HEK293T (cell line): ENCODE results near the gene PIGQ.

Experiments
- CTCF ChIA-PET: fragments of 350-600 bp; formaldehyde crosslinking; extraction: SDS; loops from one replicate; lab custom pipeline; 2021; ENCODE audit warnings: antibody characterized with exemption, inconsistent platforms; lab: Yijun Ruan, JAX
- POLR2A ChIA-PET: fragments of 350-600 bp; formaldehyde crosslinking; extraction: SDS; loops from one replicate; lab custom pipeline; 2020; ENCODE audit warnings: antibody characterized with exemption, inconsistent platforms; lab: Yijun Ruan, JAX
- DNase-seq: peaks from one replicate; pipeline ENCODE4 v3.0.0; 2012; ENCODE audit warnings: mixed read lengths; ENCODE audit errors: extremely low spot score
- ARNT ChIP-seq: fragments of 450-650 bp; IDR thresholded peaks from 2 replicates; pipeline ENCODE4 v1.6.1; 2017; ENCODE audit warnings: mild to moderate bottlenecking
- BHLHE40 ChIP-seq: fragments of 450-650 bp; IDR thresholded peaks from 2 replicates; pipeline ENCODE4 v1.6.1; 2016; ENCODE audit warnings: mild to moderate bottlenecking, moderate library complexity, borderline replicate concordance
- CTBP1 ChIP-seq: fragments of 450-650 bp; IDR thresholded peaks from 2 replicates; pipeline ENCODE4 v1.6.1; 2016; ENCODE audit warnings: borderline replicate concordance
- ELF4 ChIP-seq: fragments of 450-650 bp; IDR thresholded peaks from 2 replicates; pipeline ENCODE4 v1.6.1; 2017; ENCODE audit warnings: antibody characterized with exemption
- FOXA1 ChIP-seq: fragments of 450-650 bp; IDR thresholded peaks from 2 replicates; pipeline ENCODE4 v1.6.1; 2016; ENCODE audit warnings: mild to moderate bottlenecking
- FOXK2 ChIP-seq: fragments of 450-650 bp; IDR thresholded peaks from 2 replicates; pipeline ENCODE4 v1.6.1; 2016; ENCODE audit warnings: mild to moderate bottlenecking
- FOXM1 ChIP-seq: fragments of 450-650 bp; IDR thresholded peaks from 2 replicates; pipeline ENCODE4 v1.6.1; 2017; ENCODE audit warnings: mild to moderate bottlenecking, borderline replicate concordance
- HDGF ChIP-seq: fragments of 450-650 bp; IDR thresholded peaks from 2 replicates; pipeline ENCODE4 v1.6.1; 2017; ENCODE audit warnings: antibody characterized with exemption, borderline replicate concordance
- L3MBTL2 ChIP-seq: fragments of 450-650 bp; conservative IDR thresholded peaks from 2 replicates; pipeline ENCODE4 v1.6.1; 2016; ENCODE audit warnings: mild to moderate bottlenecking
- LEF1 ChIP-seq: fragments of 450-650 bp; IDR thresholded peaks from 2 replicates; pipeline ENCODE4 v1.6.1; 2017; ENCODE audit warnings: mild to moderate bottlenecking, borderline replicate concordance
- NFRKB ChIP-seq: fragments of 450-650 bp; IDR thresholded peaks from 2 replicates; pipeline ENCODE4 v1.6.1; 2016; ENCODE audit warnings: mild to moderate bottlenecking, moderate library complexity
- PKNOX1 ChIP-seq: fragments of 450-650 bp; IDR thresholded peaks from 2 replicates; pipeline ENCODE4 v1.6.1; 2016
- SP1 ChIP-seq: fragments of 450-650 bp; IDR thresholded peaks from 2 replicates; pipeline ENCODE4 v1.6.1; 2017
- SUZ12 ChIP-seq: fragments of 450-650 bp; IDR thresholded peaks from 2 replicates; pipeline ENCODE4 v1.6.1; 2016; ENCODE audit warnings: mild to moderate bottlenecking
- TARDBP ChIP-seq: fragments of 450-650 bp; IDR thresholded peaks from 2 replicates; pipeline ENCODE4 v1.6.1; 2016
- ZNF384 ChIP-seq: fragments of 450-650 bp; IDR thresholded peaks from 2 replicates; pipeline ENCODE4 v1.6.1; 2016

PIGQ gene

GRCh38 chr16:600781-601180 lies 31.0 kb downstream of the PIGQ start:
- TF ChIP-seq BHLHE40 (no peak), PKNOX1 (no peak), HDGF (no peak), FOXM1 (no peak), SP1 (no peak), L3MBTL2 (no peak), SUZ12 (no peak)
- POLR2A ChIA-PET, result interaction anchor here (0.8 to 1.6 kb wide), 4 partner anchors 10 to 47 kb away, joined by 3 to 6 read pairs (median 4); partner anchors contain the start of gene METTL26
- CTCF ChIA-PET, result interaction anchor here (0.8 to 1.8 kb wide), 3 partner anchors 9 to 211 kb away, joined by 3 to 5 read pairs (median 3); no protein-coding TSS in a partner anchor
- no peak for DNase-seq

DNA sequence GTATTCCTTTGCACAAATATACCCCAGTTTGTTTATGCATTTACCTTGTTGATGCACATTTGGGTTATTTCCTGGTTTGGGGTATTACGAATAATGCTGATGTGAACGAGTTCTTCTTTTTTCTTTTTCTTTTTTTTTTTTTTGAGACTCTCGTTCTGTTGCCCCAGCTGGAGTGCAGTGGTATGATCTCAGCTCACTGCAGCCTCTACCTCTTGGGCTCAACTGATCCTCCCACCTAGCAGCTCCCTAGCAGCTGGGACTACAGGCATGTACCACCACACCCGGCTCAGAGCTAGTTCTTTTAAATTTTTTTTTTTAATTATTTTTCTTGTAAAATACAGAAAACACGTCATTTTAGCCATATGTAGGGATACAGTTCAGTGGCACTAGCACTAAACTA lies 34.2 kb downstream of the PIGQ start:
- DNase-seq, result no peak
- POLR2A ChIA-PET, result no interaction called here
- CTCF ChIA-PET, result no interaction called here
- no peak for TF ChIP-seq ZNF384
- TF ChIP-seq SUZ12, result no peak
- TF ChIP-seq FOXM1, result no peak

DNA sequence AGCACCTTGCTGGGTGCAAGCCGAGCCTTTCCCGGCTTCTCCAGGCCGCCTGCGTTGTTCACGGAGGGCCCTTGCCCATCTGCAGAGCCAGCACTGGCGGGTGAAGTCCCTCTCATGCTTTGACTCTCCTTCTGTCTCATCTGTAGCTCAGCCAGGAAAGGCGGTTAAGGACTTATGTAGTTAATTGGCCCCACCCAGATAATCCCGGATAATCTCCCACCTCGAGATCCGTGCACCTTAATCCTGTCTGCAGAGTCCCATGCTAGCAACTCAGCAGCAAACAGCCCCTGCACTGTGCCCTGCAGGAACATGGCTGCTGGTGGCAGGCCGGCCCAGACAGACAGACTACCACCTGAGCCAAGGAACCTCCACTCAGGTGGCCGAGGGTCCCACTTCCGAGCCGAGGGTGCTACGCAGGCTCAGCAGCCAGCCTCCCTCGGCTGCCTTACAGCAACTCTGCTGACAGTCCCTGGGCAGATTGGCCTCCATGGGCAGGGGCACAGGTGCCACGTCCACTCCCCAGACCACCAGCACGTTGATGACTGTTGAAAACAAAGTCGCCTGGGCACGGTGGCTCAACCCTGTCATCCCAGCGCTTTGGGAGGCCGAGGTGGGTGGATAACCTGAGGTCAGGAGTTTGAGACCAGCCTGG lies 37.0 kb downstream of the PIGQ start:
- CTCF ChIA-PET, result no interaction called here
- TF ChIP-seq TARDBP (no peak), L3MBTL2 (no peak), SP1 (no peak), FOXK2 (no peak), ARNT (no peak), FOXM1 (no peak), PKNOX1 (no peak), LEF1 (no peak), ELF4 (no peak), HDGF (no peak), ZNF384 (no peak)

DNA sequence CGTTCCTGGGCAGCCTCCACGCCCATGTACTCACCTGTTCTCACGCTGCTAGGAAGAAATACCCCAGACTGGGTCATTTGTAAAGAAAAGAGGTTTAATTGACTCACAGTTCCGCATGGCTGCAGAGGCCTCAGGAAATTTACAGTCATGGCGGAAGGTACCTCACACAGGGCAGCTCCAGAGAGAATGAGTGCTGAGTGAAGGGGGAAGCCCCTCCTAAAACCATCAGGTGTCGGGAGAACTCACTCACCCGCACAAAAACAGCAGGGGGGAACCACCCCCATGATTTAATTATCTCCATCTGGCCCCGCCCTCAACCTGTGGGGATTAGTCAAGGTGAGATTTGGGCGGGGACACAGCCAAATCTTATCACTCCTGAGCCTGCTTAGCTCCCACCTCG lies 38.3 kb downstream of the PIGQ start:
- POLR2A ChIA-PET, result no interaction called here
- no peak for TF ChIP-seq FOXM1
- TF ChIP-seq SP1, result no peak
- no peak for TF ChIP-seq SUZ12
- no peak for TF ChIP-seq HDGF
- no peak for TF ChIP-seq BHLHE40
- no peak for TF ChIP-seq NFRKB
- no peak for TF ChIP-seq CTBP1
- no peak for TF ChIP-seq LEF1
- TF ChIP-seq TARDBP, result no peak
- no peak for TF ChIP-seq ARNT
- no peak for TF ChIP-seq FOXA1
- TF ChIP-seq FOXK2, result no peak
- TF ChIP-seq ZNF384, result no peak
- no peak for TF ChIP-seq PKNOX1
- no peak for TF ChIP-seq ELF4
- TF ChIP-seq L3MBTL2, result no peak
- CTCF ChIA-PET, result no interaction called here
- no peak for DNase-seq

More for the DNA sequence above, 37.0 kb downstream of the PIGQ start:
- DNase-seq, result no peak
- POLR2A ChIA-PET, result no interaction called here

DNA sequence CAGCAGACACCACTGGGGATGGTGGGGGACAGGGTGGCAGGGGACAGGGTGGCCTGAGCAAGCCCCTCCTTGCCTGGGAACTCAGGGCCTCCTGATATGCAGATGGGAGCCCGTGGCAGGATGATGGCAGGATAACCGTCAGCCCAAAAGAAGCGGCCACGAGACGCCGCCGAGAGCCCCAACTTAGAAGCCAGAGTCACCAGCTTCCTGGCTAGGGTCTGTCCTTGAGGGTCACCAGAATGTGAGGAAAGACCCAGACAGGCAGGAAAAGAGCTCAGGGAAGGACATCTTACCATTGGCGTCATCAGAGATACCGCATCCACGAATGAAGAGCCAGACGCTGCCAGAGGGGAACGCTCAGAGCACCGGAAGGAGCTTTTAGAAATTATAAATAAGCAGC lies 39.5 kb downstream of the PIGQ start:
- CTCF ChIA-PET, result interaction anchor here (1.6 kb wide), 1 partner anchor 12 kb away, joined by 6 read pairs; no protein-coding TSS in a partner anchor

More for the DNA sequence above, 39.5 kb downstream of the PIGQ start:
- POLR2A ChIA-PET, result interaction anchor here (1.6 kb wide), 1 partner anchor 27 kb away, joined by 6 read pairs; the partner anchor contains the start of gene METTL26
- TF ChIP-seq BHLHE40, result no peak
- TF ChIP-seq SP1, result no peak
- no peak for TF ChIP-seq ELF4
- TF ChIP-seq FOXM1, result no peak
- TF ChIP-seq L3MBTL2, result no peak
- no peak for TF ChIP-seq CTBP1
- TF ChIP-seq FOXA1, result no peak
- no peak for TF ChIP-seq PKNOX1
- no peak for TF ChIP-seq TARDBP
- TF ChIP-seq NFRKB, result no peak
- TF ChIP-seq ARNT, result no peak
- no peak for TF ChIP-seq HDGF
- TF ChIP-seq ZNF384, result no peak
- TF ChIP-seq SUZ12, result no peak
- no peak for TF ChIP-seq LEF1
- TF ChIP-seq FOXK2, result no peak
- DNase-seq, result no peak
